NCI-H1694 (cell line): Measurements from ENCODE around the gene XYLT2.
"Not testable (repeated sequence)": the region's sequence is repeated elsewhere in the genome, so short reads cannot be mapped to it uniquely, and the experiment has no call there.

ENCODE experiments used
- DNase-seq: peaks from one replicate; lab custom pipeline; 2025; lab: John Stamatoyannopoulos, UW

The XYLT2 gene

DNA sequence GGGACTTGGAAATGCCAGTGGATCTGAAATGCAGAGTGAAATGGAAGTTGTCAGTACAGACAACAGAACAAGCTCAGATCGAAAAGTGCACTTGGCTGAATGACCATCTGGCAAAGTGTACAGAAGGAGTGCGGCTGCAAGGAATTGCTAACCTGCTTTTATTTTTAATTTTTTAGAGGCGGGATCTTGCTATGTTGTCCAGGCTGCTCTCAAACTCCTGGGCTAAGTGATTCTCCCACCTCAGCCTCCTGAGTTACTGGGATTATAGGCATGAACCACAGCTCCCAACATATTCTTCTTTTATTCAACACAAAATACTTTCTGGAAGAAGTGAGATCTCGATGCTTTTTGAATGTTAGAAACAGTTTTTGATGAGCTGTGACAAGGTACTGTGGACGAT is 47.8 kb downstream of the XYLT2 start:
- DNase-seq: no peak

DNA sequence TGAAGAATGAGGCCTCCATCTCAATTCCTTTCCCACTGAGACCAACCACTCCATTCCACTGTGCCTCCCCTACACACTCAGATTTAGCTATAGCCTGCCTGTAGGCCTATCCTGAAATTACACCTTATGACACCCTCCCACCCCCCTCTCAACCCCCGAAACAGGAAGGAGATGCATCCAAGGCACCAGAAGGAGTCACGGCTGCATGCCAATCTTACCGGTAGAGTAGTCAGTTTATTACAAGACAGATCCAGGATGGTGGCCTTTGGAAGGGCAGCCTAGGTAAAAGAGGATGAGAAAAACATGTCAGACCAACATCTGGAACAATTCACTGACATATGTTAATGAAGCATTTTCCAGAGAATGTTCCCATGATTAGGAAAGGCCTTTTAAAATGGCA is 48.8 kb downstream of the XYLT2 start:
- no peak for DNase-seq

DNA sequence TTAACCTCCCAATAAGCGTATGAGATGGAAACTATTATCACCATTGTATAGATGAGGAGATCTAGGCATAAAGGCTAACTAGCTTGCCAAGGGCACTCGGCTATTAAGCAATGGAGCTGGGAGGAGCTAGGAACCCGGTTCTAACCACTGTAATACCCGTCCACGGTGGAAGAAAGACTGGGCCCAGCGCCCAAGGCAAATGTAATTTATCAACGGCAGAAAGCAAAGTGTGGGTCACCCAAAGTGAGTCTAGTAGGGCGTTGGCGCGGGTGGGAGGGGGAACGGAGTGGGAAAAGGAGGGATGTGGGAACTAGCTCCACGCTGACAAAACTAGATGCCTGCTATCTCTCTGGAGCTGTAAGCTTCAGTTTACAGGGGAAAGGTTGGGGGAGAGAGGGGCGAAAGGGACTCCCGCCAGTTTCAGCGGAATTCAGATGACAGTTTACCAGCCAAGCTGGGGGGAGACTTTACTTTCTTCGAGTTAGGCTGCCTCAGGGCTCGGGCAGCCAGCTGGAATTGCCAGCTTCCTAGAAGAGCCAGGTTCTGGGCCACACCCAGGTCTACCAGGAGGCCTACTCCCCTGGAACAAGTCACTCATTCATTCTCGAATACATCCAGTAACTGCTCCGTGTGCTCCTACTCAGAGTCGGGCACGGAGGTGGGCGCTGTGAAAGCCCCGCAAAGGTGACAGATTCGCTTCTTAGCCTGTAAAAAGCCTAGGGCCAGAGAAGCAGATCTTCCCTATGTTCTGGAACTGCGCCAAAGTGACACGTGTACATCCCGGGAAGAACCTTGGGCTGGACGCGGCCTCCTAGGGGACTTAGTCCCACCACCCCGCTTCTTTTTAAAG is 50.6 kb downstream of the XYLT2 start:
- no peak for DNase-seq

DNA sequence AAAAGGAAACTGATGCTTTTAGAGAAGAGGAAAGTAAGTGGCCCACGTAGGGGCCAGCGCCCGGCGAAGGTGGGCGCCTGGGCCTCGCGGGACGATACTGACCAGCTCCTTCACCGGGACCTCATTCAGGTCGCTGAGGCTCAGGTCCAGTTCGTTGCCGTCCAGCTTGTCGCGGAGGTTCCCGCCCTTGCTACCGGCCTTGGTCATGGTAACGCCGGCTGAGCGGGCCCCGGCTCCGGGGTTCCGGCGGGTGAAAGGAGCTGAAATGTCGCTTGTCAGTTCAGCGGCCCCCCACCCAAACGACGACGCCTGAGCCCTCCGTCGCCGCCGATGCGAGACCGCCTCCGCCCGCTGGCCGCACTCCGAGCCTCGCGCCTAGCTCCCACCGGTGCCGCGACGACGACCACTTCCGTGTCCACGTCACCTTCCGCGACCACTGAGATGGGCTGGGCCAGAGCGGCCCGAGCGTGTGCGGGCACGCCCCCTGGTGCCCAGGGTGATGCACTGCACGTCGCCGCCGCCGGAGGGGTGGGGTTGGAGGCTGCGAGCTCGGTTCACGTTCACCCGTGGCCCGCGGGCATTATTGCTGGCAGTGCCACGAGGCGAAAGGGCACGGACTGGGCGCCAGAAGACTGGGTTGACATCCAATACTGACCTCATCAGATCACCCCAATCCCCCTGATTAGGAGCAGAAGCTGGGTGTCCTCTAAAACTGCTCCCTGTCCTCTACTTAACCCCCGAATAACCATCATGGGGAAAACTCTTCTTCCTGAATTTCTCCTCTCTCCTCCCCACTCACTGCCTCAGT is 51.4 kb downstream of the XYLT2 start, which contains the start of gene LRRC59:
LRRC59 (minus strand) TSS at position 413 of the 808 bp plus-strand sequence; CDS start at position 207, 206 bp downstream.
- DNase-seq: peak; percentile 31

DNA sequence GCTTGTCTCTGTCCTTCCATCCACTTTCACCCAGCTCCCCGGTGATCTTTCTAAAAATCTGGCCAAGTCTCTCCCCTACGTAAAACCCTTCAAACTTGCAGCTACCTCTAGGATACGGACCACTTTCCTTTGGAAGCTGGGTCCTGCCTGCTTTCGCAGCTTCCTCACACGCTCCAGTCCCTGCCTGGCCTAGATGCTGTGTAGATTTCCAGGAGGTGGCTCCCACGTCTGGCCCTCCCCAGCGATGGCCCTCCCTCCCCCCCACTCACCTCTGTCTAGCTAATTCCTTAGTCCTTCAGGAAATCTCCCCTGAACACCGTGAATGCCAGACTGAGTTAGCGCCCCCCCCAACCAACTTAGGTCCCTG is 52.0 kb downstream of the XYLT2 start:
- no peak for DNase-seq

DNA sequence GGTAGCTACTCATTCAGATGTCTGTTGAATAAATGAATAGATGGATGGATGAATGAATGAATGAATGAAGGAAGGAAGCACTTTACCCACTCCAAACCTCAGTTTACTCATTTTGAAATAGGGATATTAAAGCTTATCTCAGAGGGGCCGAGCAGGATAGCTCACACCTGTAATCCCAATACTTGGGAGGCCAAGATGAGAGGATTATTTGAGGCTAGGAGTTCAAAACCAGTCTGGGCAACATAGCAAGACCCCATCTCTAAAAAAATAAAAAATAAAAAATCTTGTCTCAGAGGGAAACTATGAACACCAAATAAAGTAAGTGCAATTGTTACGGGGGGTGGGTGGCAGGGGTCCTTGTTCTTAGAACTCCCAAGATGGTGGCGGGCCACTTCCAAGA is 52.7 kb downstream of the XYLT2 start:
- not testable (repeated sequence) for DNase-seq

DNA sequence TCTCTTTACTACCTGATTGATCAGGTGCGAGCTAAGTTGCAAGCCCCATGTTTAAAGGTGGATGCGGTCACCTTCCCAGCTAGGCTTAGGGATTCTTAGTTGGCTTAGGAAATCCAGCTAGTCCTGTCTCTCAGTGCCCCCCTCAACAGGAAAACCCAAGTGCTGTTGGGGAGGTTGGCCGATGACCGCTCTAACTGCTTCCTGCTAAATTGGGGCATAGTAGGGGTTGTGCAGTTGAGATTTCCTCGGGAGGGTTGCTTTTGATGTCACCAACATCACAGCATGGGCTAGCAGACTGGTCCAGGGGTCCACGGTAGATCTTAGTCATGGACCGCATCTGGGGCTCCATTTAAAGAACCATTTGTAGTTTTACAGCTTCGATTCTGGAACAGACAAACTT is 53.7 kb downstream of the XYLT2 start:
- not testable (repeated sequence) for DNase-seq

DNA sequence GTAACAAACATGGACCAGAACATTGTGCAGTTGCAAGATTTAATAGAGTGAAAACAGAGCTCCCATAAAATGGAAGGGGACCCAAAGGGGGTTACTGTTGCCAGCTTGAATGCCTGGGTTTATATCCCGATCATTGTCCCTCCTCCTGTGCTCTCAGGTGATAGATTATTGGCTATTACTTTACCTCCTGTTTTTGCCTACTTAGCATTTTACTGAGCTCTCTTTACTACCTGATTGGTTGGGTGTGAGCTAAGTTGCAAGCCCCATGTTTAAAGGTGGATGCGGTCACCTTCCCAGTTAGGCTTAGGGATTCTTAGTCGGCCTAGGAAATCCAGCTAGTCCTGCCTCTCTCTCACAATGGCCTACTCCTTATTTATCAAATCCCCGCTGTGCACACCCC is 59.4 kb downstream of the XYLT2 start:
- not testable (repeated sequence) for DNase-seq

DNA sequence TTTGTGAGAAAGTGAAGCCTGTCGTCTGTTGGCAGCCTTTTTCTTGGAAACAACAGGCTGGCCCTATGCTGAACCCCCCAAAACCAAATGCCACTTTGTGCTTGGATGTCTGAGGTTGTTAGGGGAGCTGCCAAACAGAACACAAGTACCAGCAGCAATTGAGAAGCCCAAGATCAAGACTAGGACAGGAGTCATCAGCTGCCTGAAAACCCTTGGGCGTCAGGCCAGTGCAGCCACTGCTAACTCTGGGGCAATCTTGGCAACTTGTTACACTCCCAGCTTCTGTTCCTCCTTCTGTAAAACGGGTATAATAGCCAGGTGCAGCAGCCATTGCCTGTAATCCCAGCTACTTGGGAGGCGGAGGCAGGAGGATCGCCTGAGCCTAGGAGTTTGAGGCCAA is 60.7 kb downstream of the XYLT2 start:
- no peak for DNase-seq

DNA sequence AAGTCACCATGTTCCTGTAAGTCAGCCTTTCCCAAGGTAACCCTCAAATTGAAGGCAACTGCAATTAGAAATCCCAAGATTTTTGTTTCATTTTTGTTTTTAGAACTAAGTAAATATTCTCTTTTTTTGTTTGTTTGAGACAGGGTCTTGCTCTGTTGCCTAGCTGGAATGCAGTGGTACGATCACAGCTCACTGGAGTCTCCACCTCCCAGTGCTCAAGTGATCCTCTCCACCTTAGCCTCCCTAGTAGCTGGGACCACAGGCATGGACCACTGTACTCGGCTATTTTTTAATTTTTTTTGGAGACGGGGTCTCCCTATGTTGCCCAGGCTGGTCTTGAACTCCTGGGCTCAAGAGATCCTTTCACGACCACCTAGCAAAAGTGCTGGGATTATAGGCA is 62.0 kb downstream of the XYLT2 start:
- no peak for DNase-seq
